Ishikawa (cell line): ENCODE results near the gene APLF.

ENCODE experiments used
- EP300 ChIP-seq: IDR thresholded peaks from 2 replicates; pipeline ENCODE4 v1.6.1; 2012; ENCODE audit warnings: borderline replicate concordance
- MAX ChIP-seq: IDR thresholded peaks from 2 replicates; pipeline ENCODE4 v1.6.1; 2012
- ZBTB7A ChIP-seq: IDR thresholded peaks from 2 replicates; pipeline ENCODE4 v1.6.1; 2012; ENCODE audit warnings: low read depth

- TF ChIP-seq ZBTB7A (no peak), EP300 (no peak), MAX (no peak)
These were observed 41.9 kb upstream of the APLF start for GRCh38 chr2:68425503-68425902.
